SKM-1 treated with dmso at 0.1 percent for 144 hours (cell line): ENCODE data around the gene HOXB3.

ENCODE experiments used
- DNase-seq: peaks from one replicate; lab custom pipeline; 2025; ENCODE audit not compliant: unreplicated experiment; lab: John Stamatoyannopoulos, UW

Gene HOXB3

DNA sequence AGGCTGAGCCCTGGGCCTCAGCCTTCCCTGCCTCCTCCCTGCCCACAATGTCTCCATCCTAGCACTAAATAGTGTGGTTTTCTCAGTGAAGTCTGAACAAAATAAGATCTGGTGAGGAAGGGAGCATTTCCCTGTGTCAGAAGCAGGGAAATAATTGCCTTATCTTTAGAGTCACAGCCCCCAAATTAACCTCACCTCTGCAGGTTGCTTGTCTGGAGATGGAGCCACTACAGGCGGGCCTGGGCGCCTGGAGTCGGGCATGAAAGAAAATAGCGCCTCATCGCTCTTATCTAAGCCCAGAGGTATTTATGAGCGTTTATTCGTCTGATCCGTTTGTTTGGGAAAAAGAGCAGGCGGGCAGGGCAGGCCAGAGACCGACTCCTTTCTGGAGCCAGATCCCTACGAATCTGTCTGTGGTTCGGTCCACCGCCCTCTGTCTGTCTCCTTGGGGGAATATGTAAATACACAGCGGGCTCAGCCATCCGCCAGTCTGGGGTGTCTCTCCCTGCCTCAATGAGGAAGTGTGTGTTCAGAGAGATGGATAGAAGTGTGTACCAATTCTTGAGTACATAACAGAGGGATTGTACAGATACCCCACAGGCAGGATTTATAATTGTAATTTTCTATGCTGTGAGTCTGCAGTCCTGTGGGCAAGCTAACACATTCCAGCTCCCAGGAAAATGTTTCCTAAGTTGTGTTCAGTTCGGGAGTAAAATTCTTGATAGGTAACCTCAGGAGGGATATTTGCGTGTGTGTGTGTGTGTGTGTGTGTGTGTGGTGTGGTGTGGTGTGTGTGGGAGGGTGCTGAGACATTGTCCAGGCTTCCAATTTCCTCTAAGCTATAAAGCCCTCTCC, 10.4 kb upstream of the HOXB3 start:
- DNase-seq: no peak

DNA sequence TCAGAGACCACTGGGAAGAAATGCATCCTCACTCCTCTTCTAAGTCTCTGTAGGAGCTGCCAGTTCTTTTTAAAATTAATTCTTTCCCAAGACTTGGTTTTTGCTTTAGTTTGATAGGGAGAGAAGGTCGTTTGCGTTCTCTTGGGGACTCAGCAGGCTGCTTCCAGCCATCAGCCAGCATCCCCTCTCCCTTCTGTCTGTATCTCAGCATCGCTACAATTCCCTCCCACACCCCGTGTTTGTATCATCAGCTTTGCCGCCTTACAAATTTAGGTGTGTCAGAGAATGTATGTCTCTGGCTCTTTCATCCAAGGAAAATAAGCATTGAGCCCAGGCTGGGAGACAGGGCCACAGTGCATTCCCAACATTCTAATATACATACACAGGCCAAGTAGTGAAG, 9.3 kb upstream of the HOXB3 start:
- no peak for DNase-seq

DNA sequence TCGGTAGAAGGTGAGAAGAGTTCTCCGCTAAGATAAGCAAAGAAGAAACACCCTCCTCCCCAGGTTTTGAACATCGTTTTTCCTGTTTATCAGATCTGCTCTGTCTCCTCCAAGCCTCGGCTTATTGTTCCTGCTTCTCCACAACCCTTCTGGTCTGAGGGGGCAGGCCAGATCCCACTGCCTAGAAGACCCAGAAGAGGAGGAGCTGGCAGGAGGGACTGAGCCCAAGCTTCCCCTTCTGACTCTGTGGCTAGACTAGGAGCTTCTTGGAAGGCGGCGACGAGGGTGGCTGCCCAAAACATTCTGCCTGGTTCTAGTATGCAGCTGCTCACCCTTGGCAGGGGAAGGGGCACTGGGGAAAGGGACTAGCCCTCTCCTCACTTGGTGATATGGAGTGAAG, 8.7 kb upstream of the HOXB3 start:
- DNase-seq: no peak

DNA sequence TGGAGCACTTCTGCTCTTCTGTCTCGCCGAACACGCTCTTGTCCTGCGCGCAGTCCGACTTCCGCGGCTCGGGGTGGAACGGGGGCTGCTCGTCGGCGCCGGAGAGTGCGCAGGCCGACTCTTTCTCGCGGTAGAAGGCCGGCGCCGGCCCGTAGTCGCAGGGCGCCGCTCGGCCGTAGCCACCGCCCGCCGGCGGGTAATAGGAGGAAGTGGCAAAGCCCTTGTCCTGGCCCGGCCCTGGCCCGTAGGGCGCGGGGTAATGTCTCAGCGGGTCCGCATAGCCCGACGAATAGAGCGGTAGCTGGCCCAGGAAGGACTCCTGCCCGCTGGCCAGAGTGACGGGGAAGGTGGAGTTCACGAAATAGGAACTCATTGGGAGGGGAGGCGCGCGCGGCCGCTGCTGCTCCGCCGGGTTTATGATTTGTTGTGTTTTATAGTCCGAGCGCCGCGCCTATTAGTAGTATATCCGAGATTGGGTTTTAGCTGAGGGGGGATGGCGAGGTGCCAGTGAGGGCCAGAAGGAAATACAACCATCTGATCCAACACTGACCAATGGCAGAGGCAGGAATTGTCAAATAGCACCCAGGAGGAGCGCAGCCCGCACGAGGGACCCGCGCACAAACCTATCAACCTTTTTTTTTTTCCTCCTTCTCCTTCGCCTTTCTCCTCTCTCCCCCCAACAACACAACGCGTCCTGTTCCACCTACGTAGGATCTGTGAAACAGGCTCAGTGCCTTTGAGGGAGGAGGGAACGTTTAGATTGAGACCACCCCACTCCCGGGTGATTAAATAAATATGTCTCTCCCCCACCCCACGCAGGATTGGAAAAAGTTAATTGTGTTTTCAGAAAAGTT, 8.0 kb upstream of the HOXB3 start:
- no peak for DNase-seq

GRCh38 chr17:48597528-48597777, 7.4 kb upstream of the HOXB3 start:
- no peak for DNase-seq

DNA sequence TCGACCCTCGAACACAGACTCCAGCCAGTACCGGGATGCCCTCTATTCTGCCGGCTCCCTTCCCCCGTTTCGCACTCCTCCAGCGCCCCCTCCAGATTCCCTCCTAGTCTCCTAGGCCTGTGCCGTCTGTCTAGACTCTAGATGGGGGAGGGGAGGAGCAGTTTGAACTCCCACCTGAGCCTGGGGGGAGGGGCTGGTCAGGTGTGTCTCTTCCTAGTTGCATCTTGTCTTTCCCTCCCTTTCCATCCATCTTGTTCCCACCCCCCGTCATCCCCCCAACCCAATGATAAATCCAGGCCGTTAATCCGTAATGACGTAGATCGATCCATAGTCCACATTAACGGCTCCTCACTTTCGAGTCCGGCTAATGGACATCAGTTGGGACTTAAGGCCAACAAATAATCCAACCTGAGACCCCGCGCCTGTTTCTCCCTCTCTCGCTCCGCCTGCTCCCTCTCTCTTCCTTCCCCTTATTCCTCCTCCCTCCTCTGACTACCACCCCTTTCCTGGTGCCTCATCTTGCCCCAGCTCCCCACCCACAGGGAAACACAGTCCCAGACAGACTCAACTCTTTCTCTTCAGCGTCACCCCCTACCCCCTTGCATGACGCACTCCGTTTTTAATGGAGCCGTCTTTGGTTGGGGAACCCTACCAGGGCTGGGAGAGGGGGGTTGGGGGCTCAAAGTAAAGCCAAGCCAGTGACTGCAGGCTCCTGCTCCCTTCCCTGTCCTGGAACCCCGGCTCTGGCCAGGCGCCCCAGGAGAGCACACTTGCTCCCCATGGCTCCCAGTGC, 6.9 kb upstream of the HOXB3 start:
- DNase-seq: no peak

DNA sequence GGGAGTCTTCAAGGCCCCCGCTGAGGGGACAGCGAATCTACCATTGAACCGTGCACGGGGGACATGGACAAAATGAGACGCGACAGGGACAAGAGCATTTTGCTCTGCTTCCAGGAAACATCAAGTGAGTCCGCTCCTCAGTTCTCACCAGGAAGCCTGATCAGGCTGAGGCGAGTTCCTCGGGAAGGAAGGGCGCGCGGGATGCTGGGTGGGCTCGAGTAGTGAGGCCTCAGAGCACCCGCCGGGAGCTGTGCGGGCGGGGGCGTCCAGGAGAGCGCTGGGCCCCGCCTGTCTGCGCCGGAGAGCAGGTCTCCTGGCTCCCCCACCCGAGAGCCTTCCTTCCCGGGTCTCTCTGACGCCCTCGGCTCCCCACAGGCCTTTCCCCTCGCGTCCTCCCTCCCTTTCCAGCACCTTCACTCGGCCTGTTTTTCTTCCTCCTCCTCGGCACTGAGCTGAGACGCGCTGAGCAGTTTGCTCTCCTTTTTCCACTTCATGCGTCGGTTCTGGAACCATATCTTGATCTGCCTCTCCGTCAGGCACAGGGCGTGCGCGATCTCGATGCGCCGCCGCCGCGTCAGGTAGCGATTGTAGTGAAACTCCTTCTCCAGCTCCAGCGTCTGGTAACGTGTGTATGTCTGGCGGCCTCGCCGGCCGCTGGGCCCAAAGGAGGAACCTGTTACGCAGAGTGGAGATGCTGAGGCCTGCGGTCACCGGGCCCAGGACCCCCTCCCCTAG, 6.1 kb upstream of the HOXB3 start:
- no peak for DNase-seq

- DNase-seq: no peak
Observed at GRCh38 chr17:48595278-48595999, 5.4 kb upstream of the HOXB3 start.

DNA sequence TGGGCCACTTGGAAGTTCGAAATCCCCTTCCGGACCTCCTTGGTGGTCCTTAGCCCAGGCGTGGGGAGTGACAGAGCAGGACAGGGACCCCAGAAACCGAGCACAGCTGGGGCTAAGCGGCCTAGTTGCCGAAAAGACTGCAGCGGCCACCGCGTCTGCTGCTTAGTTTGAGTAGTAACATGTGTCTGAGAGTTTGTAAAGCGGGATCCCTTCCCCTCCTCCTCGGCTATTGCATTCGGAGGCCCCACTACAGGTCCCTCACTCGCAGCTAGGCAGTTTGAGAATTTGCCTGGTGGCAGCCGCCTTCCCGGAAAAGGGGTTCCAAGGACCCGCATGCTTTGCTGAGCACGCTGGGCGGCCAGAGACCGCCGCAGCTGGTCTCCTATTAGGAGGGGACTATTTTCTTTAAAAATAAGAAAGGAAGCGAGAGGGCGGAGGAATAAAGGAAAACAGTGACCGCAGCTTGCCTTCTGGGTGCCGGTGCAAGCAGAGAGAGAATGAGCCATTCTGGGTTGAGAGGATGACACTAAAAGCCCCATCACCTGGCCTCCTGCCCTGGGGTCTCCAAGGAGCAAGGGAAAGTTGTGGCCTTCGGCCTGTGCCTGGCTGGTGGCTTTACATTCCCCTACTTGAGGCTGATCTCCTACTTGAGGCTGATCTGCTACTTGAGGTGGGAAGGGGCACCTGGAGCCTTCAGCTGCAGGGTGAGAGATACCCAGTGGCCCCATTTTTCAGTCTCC, 4.7 kb upstream of the HOXB3 start:
- no peak for DNase-seq

GRCh38 chr17:48593840-48594537, 3.9 kb upstream of the HOXB3 start:
- peak; percentile 79 for DNase-seq

DNA sequence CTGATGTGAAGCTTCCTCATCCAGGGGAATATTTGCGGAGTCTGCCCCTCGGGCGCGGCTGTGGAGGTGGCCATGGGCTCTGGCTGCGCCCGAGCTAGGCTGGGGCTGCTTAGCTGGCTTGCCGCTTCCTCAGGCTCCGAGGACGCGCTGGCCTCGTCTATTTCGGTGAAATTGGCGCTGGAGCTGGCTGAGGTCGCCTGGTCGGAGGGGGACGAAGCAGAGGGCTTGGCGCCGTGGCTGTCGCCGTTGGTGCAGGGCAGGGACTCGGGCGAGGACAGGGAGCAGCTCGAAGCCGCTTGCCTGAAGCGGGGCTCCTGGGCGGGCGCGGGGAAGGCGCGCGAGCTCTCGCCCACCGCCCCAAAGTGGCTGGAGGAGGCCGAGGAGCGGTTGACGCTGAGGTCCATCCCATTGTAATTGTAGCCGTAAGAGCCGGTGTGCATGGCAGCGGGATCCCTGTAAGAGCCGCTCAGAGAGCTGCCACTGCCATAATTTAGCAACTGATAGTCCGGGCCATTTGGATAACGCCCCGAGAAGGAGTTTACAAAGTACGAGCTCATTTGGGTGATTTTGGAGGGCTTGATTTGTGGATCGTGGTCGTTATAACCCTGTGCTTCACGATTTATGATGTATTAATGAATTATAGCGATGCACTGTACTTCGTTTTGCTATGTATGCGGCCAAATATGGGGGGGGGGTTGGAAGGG, 3.2 kb upstream of the HOXB3 start, which contains the start of gene HOXB5:
Gene HOXB5 (minus strand): TSS at position 654 of the 704 bp plus-strand sequence. CDS start 97 bp downstream, at position 557.
- DNase-seq: no peak

GRCh38 chr17:48592577-48592976, 2.5 kb upstream of the HOXB3 start:
- DNase-seq: no peak

GRCh38 chr17:48592057-48592514, 2.0 kb upstream of the HOXB3 start:
- DNase-seq: no peak

DNA sequence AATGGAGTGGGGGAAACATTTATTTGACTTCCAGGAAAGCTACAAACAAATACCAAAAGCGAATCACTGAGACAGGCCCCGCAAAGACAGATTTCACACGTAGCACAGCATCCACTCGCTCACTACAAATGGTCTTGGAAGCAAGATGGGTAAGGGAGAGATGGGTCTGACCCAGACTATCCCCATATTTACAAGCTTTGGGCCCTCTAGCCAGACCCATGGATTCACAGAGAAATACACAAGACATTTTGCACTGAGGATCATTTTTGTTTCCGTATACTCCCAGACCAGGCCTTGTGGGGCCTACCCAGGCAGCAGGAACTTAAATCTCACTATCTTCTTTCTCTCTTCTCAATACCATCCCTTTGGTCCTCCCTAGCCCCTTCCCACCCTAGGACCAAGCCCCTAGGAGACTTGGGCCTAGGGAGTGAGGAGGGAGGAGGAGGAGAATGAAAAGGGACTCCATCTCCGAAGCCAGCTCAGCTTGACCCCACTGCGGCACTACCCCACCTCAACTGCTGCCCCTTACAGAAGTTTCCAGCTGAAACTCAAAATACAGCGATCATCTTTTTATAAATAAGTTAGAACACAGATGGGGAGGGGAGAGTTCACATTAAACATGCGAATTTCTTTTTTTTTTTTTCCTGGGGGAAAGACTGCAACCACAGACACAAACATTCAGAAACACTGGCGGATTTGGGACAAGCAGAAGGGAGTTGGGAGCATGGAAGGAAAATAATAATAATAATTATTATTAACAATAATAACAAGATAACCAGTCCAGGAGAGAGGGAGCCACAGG, 1.4 kb upstream of the HOXB3 start:
- DNase-seq: no peak

DNA sequence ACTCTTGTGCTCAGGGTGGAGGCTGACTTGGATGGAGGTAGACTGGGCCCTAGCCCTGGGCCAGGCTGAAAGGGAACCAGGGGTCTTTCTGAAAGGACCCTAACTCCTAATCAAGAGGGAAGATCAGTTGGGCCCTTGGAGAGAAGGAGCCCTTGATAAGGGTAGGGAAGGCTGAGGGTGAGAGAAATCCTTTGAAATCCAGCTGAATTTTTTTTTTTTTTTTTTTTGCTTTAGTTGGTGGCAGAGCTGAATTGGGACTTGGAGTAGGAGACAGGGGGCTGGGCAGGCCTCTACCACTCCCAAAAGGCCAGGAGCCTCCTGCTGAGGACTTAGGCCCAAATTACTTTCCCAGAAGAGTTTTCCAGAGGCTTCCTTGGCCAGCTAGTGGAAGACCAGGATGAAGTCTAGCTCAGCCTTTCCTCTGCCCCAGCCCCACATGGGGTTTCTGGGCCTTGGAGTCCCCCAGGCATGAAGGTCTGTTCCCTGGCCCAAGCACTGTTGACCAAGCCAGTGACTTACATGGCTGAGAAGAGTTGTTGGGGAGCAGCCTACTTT, 643 bp upstream of the HOXB3 start:
- DNase-seq: no peak

DNA sequence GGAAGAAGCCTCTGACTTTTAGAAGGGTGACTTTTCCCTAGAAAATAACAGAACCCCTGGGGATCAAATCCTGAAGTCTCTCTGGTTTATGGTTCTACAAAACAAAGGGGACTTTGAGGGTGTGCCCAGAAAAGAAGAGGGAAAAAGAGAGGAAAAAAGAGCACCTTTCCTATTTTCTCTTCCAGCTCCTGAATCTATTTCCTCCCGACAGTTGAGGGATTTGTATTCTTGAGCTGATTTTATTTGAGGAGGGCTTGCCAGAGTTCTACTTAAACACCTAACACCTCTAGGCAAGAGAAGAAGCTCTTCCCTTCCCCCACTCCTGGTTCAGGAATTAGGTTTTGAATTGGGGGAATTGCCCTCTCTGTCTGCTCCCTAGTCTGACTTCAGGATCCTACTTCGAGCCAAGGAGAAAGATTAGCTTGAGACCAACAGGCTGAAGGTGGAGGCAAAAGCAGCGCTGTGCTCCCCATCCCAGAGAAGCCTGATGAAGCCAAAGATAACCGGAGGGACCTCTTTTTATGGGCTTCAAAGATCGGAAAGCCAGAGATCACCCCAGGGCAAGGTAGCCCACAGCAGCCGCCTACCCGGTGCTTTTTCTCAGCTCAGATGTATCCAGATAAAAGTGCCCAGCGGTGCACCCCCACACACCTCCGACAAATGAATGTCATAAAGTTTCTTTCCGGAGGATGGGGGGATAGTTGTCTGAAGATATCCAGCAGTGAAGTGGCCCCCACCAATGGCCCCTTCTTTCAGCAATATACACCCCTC, 796 bp downstream of the HOXB3 start:
- DNase-seq: no peak
